GM18520 (cell line): ENCODE data around the gene DSE.

ENCODE experiments used
- ATAC-seq: cut with Tn5 transposase; IDR thresholded peaks from one replicate; pipeline ENCODE4 v1.9.1; 2021; ENCODE audit not compliant: unreplicated experiment

DSE gene

GRCh38 chr6:116409756-116410155 lies 39.0 kb downstream of the DSE start:
- peak; percentile 87 for ATAC-seq

- no peak for ATAC-seq
These were observed 40.5 kb downstream of the DSE start for GRCh38 chr6:116411284-116411623.

GRCh38 chr6:116412270-116412669 lies 41.5 kb downstream of the DSE start:
- ATAC-seq, result no peak

GRCh38 chr6:116413357-116413756 lies 42.6 kb downstream of the DSE start:
- ATAC-seq, result no peak

GRCh38 chr6:116417661-116418060 lies 46.9 kb downstream of the DSE start:
- ATAC-seq, result no peak

- ATAC-seq, result no peak
These were observed 48.5 kb downstream of the DSE start for GRCh38 chr6:116419069-116419786.

GRCh38 chr6:116420341-116420740 lies 49.6 kb downstream of the DSE start:
- no peak for ATAC-seq

- no peak for ATAC-seq
These were observed 51.5 kb downstream of the DSE start for GRCh38 chr6:116422238-116422637.

GRCh38 chr6:116424001-116424400 lies 53.3 kb downstream of the DSE start:
- ATAC-seq, result no peak

GRCh38 chr6:116426551-116426950 lies 55.8 kb downstream of the DSE start:
- ATAC-seq, result no peak

GRCh38 chr6:116429111-116429510 lies 58.4 kb downstream of the DSE start:
- ATAC-seq, result no peak

- no peak for ATAC-seq
These were observed 60.1 kb downstream of the DSE start for GRCh38 chr6:116430860-116431259.

- ATAC-seq, result no peak
These were observed 61.3 kb downstream of the DSE start for GRCh38 chr6:116431964-116432595.

GRCh38 chr6:116433206-116433712 lies 62.5 kb downstream of the DSE start:
- no peak for ATAC-seq

- ATAC-seq, result no peak
These were observed 63.4 kb downstream of the DSE start for GRCh38 chr6:116434056-116434725.

GRCh38 chr6:116436586-116436985 lies 65.8 kb downstream of the DSE start:
- no peak for ATAC-seq

- no peak for ATAC-seq
These were observed 66.9 kb downstream of the DSE start for GRCh38 chr6:116437656-116438055.

GRCh38 chr6:116438590-116439448 lies 68.1 kb downstream of the DSE start:
- ATAC-seq, result no peak

- no peak for ATAC-seq
These were observed 68.8 kb downstream of the DSE start for GRCh38 chr6:116439522-116440051.

GRCh38 chr6:116443105-116443504 lies 72.4 kb downstream of the DSE start:
- ATAC-seq, result no peak

- no peak for ATAC-seq
These were observed 73.3 kb downstream of the DSE start for GRCh38 chr6:116444092-116444491.
